Coronary artery (tissue), 2 donors: ENCODE measurements around the gene FOXK1.

Source experiments
- DNase-seq: peaks from one replicate; pipeline ENCODE4 v3.0.0-alpha.2; 2017; ENCODE audit warnings: low spot score
- H3K27ac ChIP-seq, 2 donors: fragments of 200-600 bp; sonication (generic); one replicate each; pipeline ENCODE4 v1.5.1; 2016 to 2019
- H3K4me3 ChIP-seq: fragments of 200-600 bp; sonication (generic); 2 replicates; pipeline ENCODE4 v1.5.1; 2016; ENCODE audit warnings: mild to moderate bottlenecking, moderate library complexity
- TF ChIP-seq, protein P1 (sequence below): fragments of 200-600 bp; sonication (generic); IDR thresholded peaks from one replicate; pipeline ENCODE4 v1.5.1; 2019; ENCODE audit warnings: antibody characterized with exemption

Gene FOXK1

DNA sequence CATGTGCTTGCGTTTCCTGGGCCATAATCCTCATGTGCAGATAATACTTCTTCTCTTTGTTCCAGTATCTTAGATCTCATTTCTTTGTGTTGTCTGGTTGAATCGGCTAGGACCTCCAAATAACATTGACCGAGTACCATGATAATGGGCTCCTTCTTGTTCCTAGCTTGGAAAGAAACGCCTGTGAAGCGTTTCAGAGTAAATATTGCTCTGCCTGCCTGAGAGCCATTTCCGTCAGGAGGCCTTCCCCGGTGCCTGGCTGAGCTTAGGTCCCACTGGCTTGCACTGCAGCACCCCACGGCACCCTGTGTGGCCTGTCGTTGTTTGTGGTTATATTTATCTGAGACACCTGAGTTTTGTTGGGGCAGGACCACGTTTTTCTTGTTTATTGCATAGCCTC lies 17.7 kb downstream of the FOXK1 start:
- no peak for DNase-seq
- no peak overlapping the region for H3K4me3 ChIP-seq
- peak overlapping the region; percentile 11 to 62 for H3K27ac ChIP-seq
- TF ChIP-seq, protein P1, sequence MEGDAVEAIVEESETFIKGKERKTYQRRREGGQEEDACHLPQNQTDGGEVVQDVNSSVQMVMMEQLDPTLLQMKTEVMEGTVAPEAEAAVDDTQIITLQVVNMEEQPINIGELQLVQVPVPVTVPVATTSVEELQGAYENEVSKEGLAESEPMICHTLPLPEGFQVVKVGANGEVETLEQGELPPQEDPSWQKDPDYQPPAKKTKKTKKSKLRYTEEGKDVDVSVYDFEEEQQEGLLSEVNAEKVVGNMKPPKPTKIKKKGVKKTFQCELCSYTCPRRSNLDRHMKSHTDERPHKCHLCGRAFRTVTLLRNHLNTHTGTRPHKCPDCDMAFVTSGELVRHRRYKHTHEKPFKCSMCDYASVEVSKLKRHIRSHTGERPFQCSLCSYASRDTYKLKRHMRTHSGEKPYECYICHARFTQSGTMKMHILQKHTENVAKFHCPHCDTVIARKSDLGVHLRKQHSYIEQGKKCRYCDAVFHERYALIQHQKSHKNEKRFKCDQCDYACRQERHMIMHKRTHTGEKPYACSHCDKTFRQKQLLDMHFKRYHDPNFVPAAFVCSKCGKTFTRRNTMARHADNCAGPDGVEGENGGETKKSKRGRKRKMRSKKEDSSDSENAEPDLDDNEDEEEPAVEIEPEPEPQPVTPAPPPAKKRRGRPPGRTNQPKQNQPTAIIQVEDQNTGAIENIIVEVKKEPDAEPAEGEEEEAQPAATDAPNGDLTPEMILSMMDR = no peak

DNA sequence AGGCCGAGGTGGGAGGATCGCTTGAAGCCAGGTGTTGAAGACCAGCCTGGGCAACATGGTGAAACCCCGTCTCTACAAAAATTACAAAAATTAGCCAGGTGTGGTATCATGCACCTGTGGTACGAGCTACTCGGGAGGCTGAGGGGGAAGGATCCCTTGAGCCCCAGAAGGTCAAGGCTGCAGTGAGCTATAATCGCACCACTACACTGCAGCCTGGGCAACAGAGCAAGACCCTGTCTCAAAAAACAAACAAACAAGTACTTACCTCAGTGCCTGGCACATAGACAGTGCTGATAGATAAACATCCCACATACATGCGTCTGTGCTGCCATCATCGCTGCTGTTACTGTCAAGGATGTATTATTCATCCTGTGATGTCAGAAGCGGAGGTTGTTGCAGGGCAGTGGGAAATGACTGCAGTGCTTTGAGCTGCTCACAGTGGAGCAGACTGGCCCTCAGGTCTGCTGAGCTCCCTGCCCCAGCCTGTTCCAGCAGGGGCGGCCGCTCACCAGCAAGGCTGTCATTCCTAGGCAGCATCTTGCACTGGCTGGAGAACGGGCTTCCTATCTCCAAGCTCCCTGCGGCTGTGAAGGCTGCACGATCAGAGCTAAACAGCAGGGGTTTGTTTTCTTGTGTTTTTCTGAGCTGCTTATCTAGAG lies 18.6 kb downstream of the FOXK1 start:
- Histone ChIP-seq H3K4me3 (no peak overlapping the region), H3K27ac (peak overlapping the region; percentile 11 to 62)
- TF ChIP-seq, protein P1 = no peak
- DNase-seq = no peak

DNA sequence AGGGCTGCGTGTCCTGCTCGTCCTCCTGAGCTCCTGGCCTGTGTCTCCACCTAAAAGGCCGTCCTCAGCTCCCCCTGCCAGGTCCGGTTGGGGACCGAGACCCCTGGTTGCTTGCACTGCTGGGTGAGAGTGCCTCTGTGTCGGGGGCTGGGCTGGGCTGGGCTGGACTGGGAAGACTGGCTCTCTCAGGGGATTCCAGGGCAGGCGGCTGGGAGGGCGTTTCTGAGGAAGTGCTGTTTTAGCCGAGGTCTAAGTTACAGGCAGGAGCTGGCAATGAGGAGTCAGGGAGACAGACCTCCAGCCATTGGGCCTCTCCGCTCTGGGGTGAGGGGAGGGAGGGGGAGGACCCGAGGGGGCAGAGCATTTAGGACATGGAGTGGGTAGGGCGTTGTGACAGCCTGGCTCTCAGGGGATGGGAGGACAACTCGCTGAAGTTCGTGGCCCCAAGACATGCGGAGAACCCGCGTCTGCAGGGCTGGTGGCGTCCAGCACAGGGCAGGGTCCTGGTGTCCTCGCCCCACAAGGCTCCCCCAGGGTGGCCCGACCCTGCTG lies 20.9 kb downstream of the FOXK1 start:
- Histone ChIP-seq H3K4me3 (peak overlapping the region; percentile 38), H3K27ac (peak overlapping the region in 1 of 2 donors; percentile 58)
- no peak for DNase-seq
- TF ChIP-seq, protein P1 = no peak

DNA sequence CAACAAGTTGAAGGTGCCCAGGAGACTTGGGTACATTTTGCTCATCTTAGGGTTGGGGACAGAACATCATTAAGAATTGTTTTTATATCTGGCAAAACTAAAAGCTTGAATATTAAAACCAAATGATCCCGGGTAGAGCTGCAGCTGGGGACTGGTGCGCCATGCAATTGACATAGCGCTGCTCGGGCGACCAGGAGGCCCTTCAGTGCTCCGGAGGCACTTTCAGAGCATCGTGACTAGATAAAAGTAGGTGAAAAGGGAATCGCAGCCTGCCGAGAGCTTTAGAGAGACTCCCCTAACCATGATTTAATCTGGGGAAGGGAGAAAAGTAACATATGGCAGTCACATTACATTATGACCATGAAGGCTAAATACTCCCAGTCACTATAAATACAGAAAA lies 21.4 kb downstream of the FOXK1 start:
- no peak for DNase-seq
- Histone ChIP-seq H3K4me3 (peak overlapping the region; percentile 38), H3K27ac (peak overlapping the region in 1 of 2 donors; percentile 58)
- TF ChIP-seq, protein P1 = no peak

DNA sequence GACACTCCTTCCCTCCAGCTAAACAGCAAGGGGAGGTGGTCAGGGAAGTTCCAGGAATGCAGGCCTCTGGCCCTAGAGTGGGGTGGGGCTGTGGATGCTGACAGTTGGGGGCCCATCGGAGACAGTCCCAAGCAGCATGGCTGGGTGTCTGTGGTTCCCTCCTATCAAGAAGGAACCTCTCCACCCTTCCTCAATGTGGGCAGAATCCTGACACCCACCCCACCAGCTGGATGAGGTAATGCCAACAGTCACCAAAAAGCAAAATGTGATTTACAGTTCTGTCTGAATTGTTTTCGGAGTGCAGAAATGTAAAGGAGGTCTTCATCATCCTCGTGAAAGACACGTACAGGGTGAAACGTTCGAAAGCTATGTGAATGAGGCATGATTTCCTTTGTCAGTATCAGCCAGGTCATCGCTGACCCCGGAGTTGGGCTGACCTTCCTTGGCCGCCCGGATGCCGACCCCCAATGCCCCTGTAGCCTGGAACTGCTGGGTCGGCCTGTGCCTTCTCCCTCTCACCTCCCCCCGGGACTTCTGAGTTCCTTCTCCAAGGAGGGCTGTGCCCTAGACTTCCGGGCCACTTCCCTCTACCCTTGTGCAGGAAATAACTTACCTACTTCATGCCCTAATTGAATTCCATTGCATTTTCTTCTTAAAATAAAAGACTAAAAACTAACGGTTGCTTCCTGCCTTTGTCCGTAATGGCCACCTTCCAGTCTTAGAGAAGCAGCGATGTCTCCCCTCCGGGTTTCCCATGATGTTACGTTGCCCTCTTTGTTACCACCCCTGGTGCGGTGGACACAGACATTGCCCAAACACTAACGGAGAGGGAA lies 24.5 kb downstream of the FOXK1 start:
- H3K27ac ChIP-seq = peak overlapping the region in 1 of 2 donors; percentile 46
- DNase-seq = no peak

DNA sequence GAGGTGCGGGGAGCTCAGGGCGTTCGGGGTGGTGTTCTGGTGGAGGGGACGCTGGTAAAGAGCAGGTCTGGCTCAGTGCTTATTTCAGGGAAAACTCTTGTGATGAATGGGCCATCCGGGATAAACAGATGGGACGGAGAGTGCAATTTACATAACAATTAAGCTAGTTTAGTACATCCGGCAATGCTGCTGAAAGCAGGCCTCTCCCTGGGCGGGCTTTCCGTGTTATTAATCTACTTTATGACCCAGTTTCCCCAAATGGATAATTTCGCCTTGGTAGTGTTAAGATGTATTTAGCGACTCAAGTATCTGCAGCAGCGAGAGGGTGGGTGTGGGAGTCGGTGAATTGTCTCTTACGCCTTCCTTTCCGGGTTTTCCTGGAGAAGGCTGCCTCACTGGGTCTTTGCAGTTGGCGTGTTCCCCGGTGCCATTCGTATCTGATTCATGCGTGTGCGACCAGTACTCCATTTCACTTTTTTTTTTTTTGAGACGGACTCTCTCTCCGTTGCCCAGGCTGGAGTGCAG lies 25.2 kb downstream of the FOXK1 start:
- Histone ChIP-seq H3K27ac (no peak overlapping the region), H3K4me3 (no peak overlapping the region)
- no peak for DNase-seq
- TF ChIP-seq, protein P1 = no peak

More for the DNA sequence above, 24.5 kb downstream of the FOXK1 start:
- TF ChIP-seq, protein P1 = no peak
- H3K4me3 ChIP-seq = no peak overlapping the region
